OCI-LY1 (cell line): ENCODE data around the gene DLX1.

Experiments
- H2AFZ ChIP-seq: fragments of 200-600 bp; sonication (generic), shearing (Covaris generic); 2 replicates; pipeline ENCODE4 v1.6.0; 2014; ENCODE audit warnings: antibody characterized with exemption, mild to moderate bottlenecking, low read length
- H3F3A ChIP-seq: fragments of 200-600 bp; sonication (generic), shearing (Covaris generic); 2 replicates; pipeline ENCODE4 v1.6.0; 2014; ENCODE audit warnings: mild to moderate bottlenecking, antibody characterized with exemption, low read length, moderate library complexity; ENCODE audit not compliant: insufficient read depth
- H3K27ac ChIP-seq: fragments of 200-600 bp; sonication (generic); 2 replicates; pipeline ENCODE4 v1.5.1; 2014; ENCODE audit warnings: low read length, mixed run types, mild to moderate bottlenecking, low read depth; ENCODE audit not compliant: poor library complexity, severe bottlenecking
- H3K27me3 ChIP-seq: fragments of 200-600 bp; sonication (generic); 2 replicates; pipeline ENCODE4 v1.6.0; 2014; ENCODE audit warnings: antibody characterized with exemption, mild to moderate bottlenecking, low read length, moderate library complexity; ENCODE audit not compliant: insufficient read depth
- H3K36me3 ChIP-seq: fragments of 200-600 bp; sonication (generic); 2 replicates; pipeline ENCODE4 v1.6.1; 2014; ENCODE audit warnings: mild to moderate bottlenecking, antibody characterized with exemption, low read length, moderate library complexity, mixed read lengths; ENCODE audit not compliant: insufficient read depth
- H3K4me1 ChIP-seq: fragments of 200-600 bp; sonication (generic); 2 replicates; pipeline ENCODE4 v1.5.1; 2014; ENCODE audit warnings: mild to moderate bottlenecking, low read length, moderate library complexity; ENCODE audit not compliant: insufficient read depth, severe bottlenecking
- H3K4me2 ChIP-seq: fragments of 200-600 bp; sonication (generic), shearing (Covaris generic); 2 replicates; pipeline ENCODE4 v1.6.1; 2014; ENCODE audit warnings: low read length
- H3K4me3 ChIP-seq: fragments of 200-600 bp; sonication (generic); 2 replicates; pipeline ENCODE4 v1.5.1; 2014; ENCODE audit warnings: low read length, low read depth, mild to moderate bottlenecking, mixed read lengths; ENCODE audit not compliant: poor library complexity, severe bottlenecking
- H3K79me2 ChIP-seq: fragments of 200-600 bp; shearing (Covaris generic); 2 replicates; pipeline ENCODE4 v1.6.1; 2016; ENCODE audit warnings: mixed run types, low read length, mixed read lengths; ENCODE audit not compliant: insufficient read depth
- H3K9ac ChIP-seq: fragments of 200-600 bp; sonication (generic), shearing (Covaris generic); 2 replicates; pipeline ENCODE4 v1.6.1; 2014; ENCODE audit warnings: mild to moderate bottlenecking, low read length, mixed read lengths
- H3K9me2 ChIP-seq: fragments of 200-600 bp; sonication (generic), shearing (Covaris generic); 2 replicates; pipeline ENCODE4 v1.6.1; 2014; ENCODE audit warnings: low read depth, mild to moderate bottlenecking, low read length, mixed read lengths
- H3K9me3 ChIP-seq: fragments of 200-600 bp; shearing (Covaris generic); 2 replicates; pipeline ENCODE4 v1.6.1; 2014; ENCODE audit warnings: low read length, mixed read lengths
- H4K20me1 ChIP-seq: fragments of 200-600 bp; sonication (generic), shearing (Covaris generic); 2 replicates; pipeline ENCODE4 v1.6.0; 2016; ENCODE audit warnings: mild to moderate bottlenecking, low read length; ENCODE audit not compliant: insufficient read depth
- EZH2 ChIP-seq: fragments of 200-600 bp; sonication (generic), shearing (Covaris generic); IDR thresholded peaks from 2 replicates; pipeline ENCODE4 v1.8.0; 2017; ENCODE audit warnings: borderline replicate concordance, mixed run types, mild to moderate bottlenecking, antibody characterized with exemption, low read length, moderate library complexity, mixed read lengths
- TF ChIP-seq, protein P1 (sequence below): fragments of 200-600 bp; sonication (generic), shearing (Covaris generic); IDR thresholded peaks from 2 replicates; pipeline ENCODE4 v1.5.1; 2017; ENCODE audit warnings: mild to moderate bottlenecking, antibody characterized with exemption, low read length, moderate library complexity, mixed read lengths

DLX1 gene

GRCh38 chr2:172085460-172086159 is at the start of gene DLX1:
TSS of gene DLX1 (plus strand) at chr2:172085507. CDS start at chr2:172085678, 171 bp downstream.
- Histone ChIP-seq H3K9me2 (no peaks in the 10 kb centered on the region), H3K36me3 (no peaks in the 10 kb centered on the region), H4K20me1 (no peaks in the 10 kb centered on the region), H3K79me2 (no peaks in the 10 kb centered on the region), H3K9me3 (no peaks in the 10 kb centered on the region), H3F3A (no peaks in the 10 kb centered on the region), H3K9ac (peak within 1 kb of the TSS; percentile 47; the same call in 1 of the 2 replicates), H3K4me2 (peak within 1 kb of the TSS; percentile 74), H2AFZ (no peak within 1 kb of the TSS), H3K27me3 (no peaks in the 10 kb centered on the region), H3K4me1 (peaks cover 9% of the 10 kb centered on the region), H3K4me3 (peak within 1 kb of the TSS; percentile 63), H3K27ac (no peak within 1 kb of the TSS)
- TF ChIP-seq EZH2, result no peak
- TF ChIP-seq, protein P1, sequence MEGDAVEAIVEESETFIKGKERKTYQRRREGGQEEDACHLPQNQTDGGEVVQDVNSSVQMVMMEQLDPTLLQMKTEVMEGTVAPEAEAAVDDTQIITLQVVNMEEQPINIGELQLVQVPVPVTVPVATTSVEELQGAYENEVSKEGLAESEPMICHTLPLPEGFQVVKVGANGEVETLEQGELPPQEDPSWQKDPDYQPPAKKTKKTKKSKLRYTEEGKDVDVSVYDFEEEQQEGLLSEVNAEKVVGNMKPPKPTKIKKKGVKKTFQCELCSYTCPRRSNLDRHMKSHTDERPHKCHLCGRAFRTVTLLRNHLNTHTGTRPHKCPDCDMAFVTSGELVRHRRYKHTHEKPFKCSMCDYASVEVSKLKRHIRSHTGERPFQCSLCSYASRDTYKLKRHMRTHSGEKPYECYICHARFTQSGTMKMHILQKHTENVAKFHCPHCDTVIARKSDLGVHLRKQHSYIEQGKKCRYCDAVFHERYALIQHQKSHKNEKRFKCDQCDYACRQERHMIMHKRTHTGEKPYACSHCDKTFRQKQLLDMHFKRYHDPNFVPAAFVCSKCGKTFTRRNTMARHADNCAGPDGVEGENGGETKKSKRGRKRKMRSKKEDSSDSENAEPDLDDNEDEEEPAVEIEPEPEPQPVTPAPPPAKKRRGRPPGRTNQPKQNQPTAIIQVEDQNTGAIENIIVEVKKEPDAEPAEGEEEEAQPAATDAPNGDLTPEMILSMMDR, result no peak

DNA sequence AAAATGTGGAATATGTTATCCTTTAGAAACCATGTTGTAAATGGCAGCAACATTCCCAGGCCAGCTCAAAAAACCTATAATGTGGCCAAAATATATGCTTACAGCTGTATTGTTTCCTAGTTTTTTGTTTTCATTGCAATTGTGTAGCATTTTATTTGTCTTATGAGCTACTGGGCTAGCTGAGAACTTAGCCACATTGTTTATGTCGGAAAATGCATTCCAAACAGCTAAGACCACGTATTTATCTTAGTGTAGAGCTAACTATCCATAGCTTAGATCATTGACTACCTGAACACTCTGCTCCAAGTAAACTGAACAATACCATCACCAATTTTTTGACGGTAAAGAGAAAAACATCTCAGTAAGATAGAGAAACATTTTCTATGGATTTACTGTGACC is 47.2 kb upstream of the DLX1 start:
- no peak overlapping the region for H2AFZ ChIP-seq
- TF ChIP-seq, protein P1, result no peak
- no peak for TF ChIP-seq EZH2
- no peaks in the 10 kb centered on the region for H3K9me2 ChIP-seq
- H4K20me1 ChIP-seq, result no peaks in the 10 kb centered on the region
- H3K9ac ChIP-seq, result no peak overlapping the region
- no peak overlapping the region for H3K4me2 ChIP-seq
- no peak overlapping the region for H3K4me3 ChIP-seq
- H3K4me1 ChIP-seq, result no peaks in the 10 kb centered on the region
- no peaks in the 10 kb centered on the region for H3K27me3 ChIP-seq
- no peaks in the 10 kb centered on the region for H3F3A ChIP-seq
- no peak overlapping the region for H3K27ac ChIP-seq
- H3K79me2 ChIP-seq, result no peaks in the 10 kb centered on the region
- no peaks in the 10 kb centered on the region for H3K9me3 ChIP-seq
- H3K36me3 ChIP-seq, result no peaks in the 10 kb centered on the region

GRCh38 chr2:172038604-172039003 is 46.7 kb upstream of the DLX1 start:
- Histone ChIP-seq H2AFZ (no peak overlapping the region), H3K4me2 (no peak overlapping the region), H3K4me3 (no peak overlapping the region), H3F3A (no peaks in the 10 kb centered on the region), H3K27me3 (no peaks in the 10 kb centered on the region), H4K20me1 (no peaks in the 10 kb centered on the region), H3K4me1 (no peaks in the 10 kb centered on the region), H3K36me3 (no peaks in the 10 kb centered on the region), H3K9me3 (no peaks in the 10 kb centered on the region), H3K27ac (no peak overlapping the region), H3K9ac (no peak overlapping the region), H3K79me2 (no peaks in the 10 kb centered on the region), H3K9me2 (no peaks in the 10 kb centered on the region)
- TF ChIP-seq EZH2, result no peak
- TF ChIP-seq, protein P1, result no peak
